Hepatocyte (in vitro differentiated cells): Measurements from ENCODE around the gene ACKR4.

ENCODE experiments used
- CTCF ChIP-seq: fragments of 200-600 bp; sonication (generic); IDR thresholded peaks from 2 replicates; pipeline ENCODE4 v1.5.1; 2016; ENCODE audit warnings: antibody characterized with exemption, mild to moderate bottlenecking; ENCODE audit not compliant: poor library complexity
- EZH2 ChIP-seq: fragments of 200-600 bp; sonication (generic); IDR thresholded peaks from 2 replicates; pipeline ENCODE4 v1.6.1; 2016; ENCODE audit warnings: antibody characterized with exemption, mild to moderate bottlenecking, borderline replicate concordance
- EZH2phosphoT487 ChIP-seq: fragments of 200-600 bp; sonication (generic); IDR thresholded peaks from one replicate; pipeline ENCODE4 v1.6.1; 2018; ENCODE audit warnings: antibody characterized with exemption, mild to moderate bottlenecking, low read depth, moderate library complexity; ENCODE audit not compliant: unreplicated experiment, severe bottlenecking

DNA sequence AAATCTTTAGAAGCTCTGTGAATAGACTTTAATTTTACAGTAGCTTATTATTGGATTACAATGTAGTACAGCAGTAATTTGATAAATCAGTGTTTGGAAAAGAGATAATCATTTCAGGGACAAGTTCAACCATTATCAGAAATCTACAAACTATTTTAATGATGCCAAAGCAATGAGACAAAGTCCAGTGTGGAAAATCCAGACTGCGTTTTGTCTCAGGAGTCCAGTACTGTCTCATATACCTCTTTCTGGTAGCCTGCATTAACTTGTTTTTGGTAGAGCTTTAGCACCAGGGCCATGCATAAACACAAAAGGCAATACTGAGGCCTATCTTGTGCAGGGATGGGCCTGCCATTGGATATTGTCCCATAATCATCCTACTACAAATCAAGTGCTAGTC lies 19.7 kb downstream of the ACKR4 start:
- TF ChIP-seq CTCF (no peak), EZH2phosphoT487 (no peak), EZH2 (no peak)
